IgD-negative memory B cell (primary cell): ENCODE results near the gene WBP2. TPM values are rescaled to one million over a fixed set of nuclear protein-coding genes. Genes with fewer than 3 reads are reported as not detected.

ENCODE experiments used
- H3K27ac Mint-ChIP-seq, 3 donors: one replicate each; pipeline ENCODE4 v1.8.0; 2020 to 2022; ENCODE audit warnings: mild to moderate bottlenecking in 3 of 3, mixed read lengths in 3 of 3, moderate library complexity in 1 of 3
- H3K27me3 Mint-ChIP-seq: one replicate; pipeline ENCODE4 v1.8.0; 2021; ENCODE audit warnings: mixed read lengths
- H3K36me3 Mint-ChIP-seq: one replicate; pipeline ENCODE4 v1.8.0; 2020; ENCODE audit warnings: mild to moderate bottlenecking, mixed read lengths
- H3K4me1 Mint-ChIP-seq, 3 donors: one replicate each; pipeline ENCODE4 v1.8.0; 2020 to 2022; ENCODE audit warnings: mixed read lengths in 3 of 3, mild to moderate bottlenecking in 1 of 3
- H3K4me3 Mint-ChIP-seq, 4 donors: one replicate each; pipeline ENCODE4 v1.8.0; 2020 to 2022; ENCODE audit warnings: mild to moderate bottlenecking in 4 of 4, mixed read lengths in 4 of 4, moderate library complexity in 3 of 4
- H3K9me3 Mint-ChIP-seq, 3 donors: one replicate each; pipeline ENCODE4 v1.8.0; 2020 to 2021; ENCODE audit warnings: mixed read lengths in 3 of 3, mild to moderate bottlenecking in 1 of 3
- polyA plus RNA-seq: library from polyadenylated mRNA; unstranded; fragments of 300-500 nt; fragmentation: Illumina TruSeq; gene quantifications from one replicate; pipeline ENCODE4 v1.2.3, GENCODE V29; 2021

Gene WBP2
- 131 TPM for polyA plus RNA-seq

DNA sequence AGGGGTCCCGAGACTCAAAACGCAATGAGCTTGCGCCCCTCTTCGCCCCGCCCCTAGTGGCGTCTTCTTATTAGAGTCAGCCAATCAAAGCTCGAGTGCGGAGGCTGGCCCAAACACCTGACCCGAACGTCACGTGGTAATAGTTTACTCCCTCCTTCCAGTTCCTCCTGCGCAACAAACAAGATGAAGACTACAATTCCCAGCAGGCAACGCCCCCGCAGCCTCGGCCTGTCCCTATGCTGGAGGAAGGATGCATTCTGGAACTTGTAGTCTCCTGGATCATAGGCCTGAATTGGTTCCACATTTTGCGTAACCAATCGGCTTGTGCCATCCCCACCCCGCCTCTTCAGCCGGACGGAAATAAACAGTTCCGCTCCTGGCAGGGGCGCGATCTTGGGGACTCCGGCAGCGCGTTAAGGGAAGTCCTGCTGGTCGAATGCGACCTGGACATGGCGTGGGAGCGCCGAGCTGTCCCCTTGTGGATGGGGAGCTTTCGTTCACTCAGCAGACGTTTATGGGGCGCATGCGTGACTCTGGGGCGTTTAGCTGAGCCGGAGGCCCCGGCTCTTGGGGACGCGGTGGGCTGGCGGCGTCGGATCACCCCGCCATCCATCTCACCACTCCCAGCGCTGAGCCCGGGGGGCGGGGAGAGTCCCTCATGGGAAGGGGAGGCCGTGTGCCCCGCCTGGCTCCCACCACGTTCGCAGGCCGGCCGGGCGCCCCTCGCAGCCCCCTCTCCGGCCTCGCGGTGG, at the start of gene WBP2:
Gene WBP2 (minus strand): TSS at position 26 of the 752 bp plus-strand sequence. CDS start 38 bp downstream, outside the sequence.
- Mint-ChIP-seq H3K9me3 (no peaks in the 10 kb centered on the region), H3K4me1 (peaks cover 11 to 34% (median 28%) of the 10 kb centered on the region in 3 donors), H3K36me3 (no peaks in the 10 kb centered on the region), H3K27me3 (no peaks in the 10 kb centered on the region), H3K4me3 (peak within 1 kb of the TSS in 1 of 4 donors; percentile 95), H3K27ac (peak within 1 kb of the TSS; percentile 38 to 89 (median 77))

DNA sequence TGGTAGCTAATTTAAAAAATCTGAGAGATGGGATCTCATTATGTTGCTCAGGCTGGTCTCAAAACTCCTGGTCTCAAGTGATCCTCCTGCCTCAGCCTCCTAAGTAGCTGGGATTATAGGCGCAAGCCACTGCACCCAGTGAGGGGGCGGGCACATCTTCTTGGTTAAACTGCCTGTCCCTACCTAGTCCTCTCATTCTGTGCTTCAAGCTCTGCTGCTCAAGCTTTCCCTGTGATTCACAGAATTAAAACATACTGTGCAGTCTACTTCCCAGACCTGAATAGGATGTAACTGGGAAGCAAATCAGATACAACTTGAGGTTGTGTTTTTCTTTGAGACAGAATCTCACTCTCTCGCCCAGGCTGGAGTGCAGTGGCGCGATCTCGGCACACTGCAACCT, 47.3 kb upstream of the WBP2 start:
- H3K27ac Mint-ChIP-seq = no peak overlapping the region
- H3K9me3 Mint-ChIP-seq = no peaks in the 10 kb centered on the region
- H3K4me3 Mint-ChIP-seq = peak overlapping the region in 2 of 4 donors; percentile 39 to 58
- no peaks in the 10 kb centered on the region for H3K36me3 Mint-ChIP-seq
- H3K27me3 Mint-ChIP-seq = no peaks in the 10 kb centered on the region
- peaks cover 0 to 4% (median 2%) of the 10 kb centered on the region in 3 donors for H3K4me1 Mint-ChIP-seq

DNA sequence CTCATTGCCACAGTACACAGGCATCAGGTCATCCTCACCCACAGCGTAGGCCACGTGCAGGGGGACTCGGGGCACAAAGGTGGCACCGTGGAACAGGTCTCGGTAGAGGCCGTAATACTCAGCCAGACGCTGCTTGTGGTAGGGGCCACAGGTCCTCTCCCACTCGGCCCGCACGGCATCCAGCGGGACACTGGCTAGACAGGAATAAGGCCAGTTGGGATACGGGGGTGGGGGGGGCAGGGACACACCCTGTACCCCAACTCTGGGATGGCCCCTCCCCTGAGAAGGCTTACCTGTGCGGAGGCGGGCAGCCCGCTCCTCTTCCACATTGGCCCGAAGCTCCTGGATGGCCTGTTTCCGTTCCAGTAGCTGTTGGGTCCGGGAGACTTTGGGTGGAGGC, 46.6 kb upstream of the WBP2 start:
- H3K27me3 Mint-ChIP-seq = no peaks in the 10 kb centered on the region
- peak overlapping the region in 2 of 4 donors; percentile 58 to 70 for H3K4me3 Mint-ChIP-seq
- H3K36me3 Mint-ChIP-seq = no peaks in the 10 kb centered on the region
- no peaks in the 10 kb centered on the region for H3K9me3 Mint-ChIP-seq
- peaks cover 0 to 6% (median 4%) of the 10 kb centered on the region in 3 donors for H3K4me1 Mint-ChIP-seq
- peak overlapping the region in 2 of 3 donors; percentile 39 to 64 for H3K27ac Mint-ChIP-seq

DNA sequence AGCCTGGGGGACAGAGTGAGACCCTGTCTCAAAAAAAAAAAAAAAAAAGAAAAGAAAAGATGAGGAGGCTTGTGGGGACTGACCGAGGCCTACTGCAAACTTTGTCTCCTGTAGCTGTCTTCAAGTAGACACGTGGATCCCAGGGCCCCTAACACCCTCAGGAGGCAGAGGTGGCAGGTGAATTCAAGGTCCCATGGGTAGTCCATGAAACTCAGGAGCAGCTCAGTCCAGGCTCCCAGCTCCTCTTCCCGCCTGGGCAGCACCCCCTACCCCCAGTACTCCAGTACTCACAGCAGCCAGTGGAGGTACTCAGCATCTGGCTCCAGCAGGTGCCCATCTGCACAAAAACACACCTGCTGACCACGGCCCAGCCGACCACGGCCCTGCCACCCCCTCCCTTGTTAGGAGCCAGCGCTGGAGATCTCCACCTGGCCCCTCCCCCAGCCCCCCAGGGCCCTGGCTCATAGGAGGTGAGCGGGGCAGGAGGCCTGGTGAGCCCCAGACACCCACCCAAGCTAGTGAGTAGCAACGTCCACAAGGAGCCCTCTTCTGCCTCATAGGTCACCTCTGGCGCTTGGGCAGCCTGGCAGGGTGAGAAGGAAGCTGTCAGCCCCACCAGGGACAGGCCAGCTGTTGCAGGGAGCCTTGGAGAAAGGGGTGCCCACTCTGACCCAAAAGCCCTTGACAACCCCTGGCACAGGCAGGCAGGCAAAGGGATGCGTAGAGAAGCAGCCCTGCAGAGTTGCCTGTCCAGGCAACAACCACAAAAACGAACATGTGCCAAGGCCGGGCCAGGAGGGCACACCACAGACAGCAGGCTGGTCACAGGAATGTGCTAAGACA, 45.8 kb upstream of the WBP2 start:
- Mint-ChIP-seq H3K4me1 (peaks cover 0 to 7% (median 4%) of the 10 kb centered on the region in 3 donors), H3K9me3 (no peaks in the 10 kb centered on the region), H3K27me3 (no peaks in the 10 kb centered on the region), H3K36me3 (no peaks in the 10 kb centered on the region), H3K4me3 (peak overlapping the region in 2 of 4 donors; percentile 12 to 58), H3K27ac (peak overlapping the region in 1 of 3 donors; percentile 64)

DNA sequence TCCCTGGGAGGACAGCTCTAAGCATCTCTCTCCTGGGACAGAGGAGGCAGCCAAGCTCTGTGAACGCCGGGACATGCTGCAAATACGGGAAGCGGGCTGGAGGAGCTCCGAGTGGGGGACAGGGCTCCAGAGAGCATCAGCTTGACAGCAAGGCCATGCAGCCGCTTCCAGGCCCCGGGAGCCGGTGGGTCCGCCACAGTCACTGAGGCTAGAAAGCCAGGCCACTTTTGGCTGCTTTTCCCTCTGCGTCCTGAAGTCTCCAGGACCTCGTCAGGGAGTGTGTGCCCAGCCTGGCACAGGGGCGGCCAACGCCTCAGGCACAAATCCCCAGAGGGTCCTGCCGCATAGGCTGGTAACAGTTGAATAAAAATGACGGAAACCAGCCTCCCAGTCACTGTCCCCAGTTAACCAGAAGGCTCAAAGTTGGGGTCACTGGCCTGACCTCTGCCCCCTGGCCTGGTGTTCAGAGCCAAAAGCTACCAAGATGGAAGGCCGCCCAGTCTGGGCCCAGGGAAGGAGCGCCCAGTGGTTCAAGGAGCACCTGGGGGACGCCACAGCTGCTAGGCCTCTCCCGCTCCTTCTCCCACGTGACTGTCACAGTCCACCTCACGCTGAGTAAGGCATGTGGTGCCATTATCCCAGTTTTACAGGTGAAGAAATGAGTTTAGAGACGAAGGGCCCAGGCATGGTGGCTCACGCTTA, 44.8 kb upstream of the WBP2 start:
- H3K36me3 Mint-ChIP-seq = no peaks in the 10 kb centered on the region
- H3K4me1 Mint-ChIP-seq = peaks cover 8 to 17% (median 10%) of the 10 kb centered on the region in 3 donors
- H3K27me3 Mint-ChIP-seq = no peaks in the 10 kb centered on the region
- peak overlapping the region in 1 of 4 donors; percentile 79 for H3K4me3 Mint-ChIP-seq
- H3K9me3 Mint-ChIP-seq = no peaks in the 10 kb centered on the region
- peak overlapping the region in 1 of 3 donors; percentile 45 for H3K27ac Mint-ChIP-seq

DNA sequence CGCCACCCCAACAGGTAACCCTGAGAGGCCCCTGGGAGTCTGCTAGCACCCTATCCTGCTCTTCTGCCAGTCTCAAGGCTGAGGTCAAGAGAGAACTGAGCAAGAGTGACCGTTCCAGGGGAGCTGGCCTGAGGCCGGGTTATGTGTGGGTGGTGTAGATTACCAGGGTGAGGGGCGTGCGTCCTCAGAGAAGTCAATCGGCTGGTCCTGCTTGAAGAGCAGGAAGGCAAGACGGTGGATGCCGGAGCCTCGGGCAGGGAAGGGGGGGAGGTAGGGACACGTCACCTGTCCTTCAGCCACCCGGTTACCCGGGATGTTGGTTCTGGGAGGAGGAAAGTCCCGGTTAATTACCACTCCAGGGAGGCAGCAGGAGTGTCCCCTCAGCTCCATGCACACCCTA, 44.2 kb upstream of the WBP2 start:
- peak overlapping the region in 1 of 3 donors; percentile 67 for H3K27ac Mint-ChIP-seq
- H3K27me3 Mint-ChIP-seq = no peaks in the 10 kb centered on the region
- no peaks in the 10 kb centered on the region for H3K36me3 Mint-ChIP-seq
- peaks cover 10 to 17% (median 10%) of the 10 kb centered on the region in 3 donors for H3K4me1 Mint-ChIP-seq
- H3K9me3 Mint-ChIP-seq = no peaks in the 10 kb centered on the region
- H3K4me3 Mint-ChIP-seq = peak overlapping the region in 1 of 4 donors; percentile 79

DNA sequence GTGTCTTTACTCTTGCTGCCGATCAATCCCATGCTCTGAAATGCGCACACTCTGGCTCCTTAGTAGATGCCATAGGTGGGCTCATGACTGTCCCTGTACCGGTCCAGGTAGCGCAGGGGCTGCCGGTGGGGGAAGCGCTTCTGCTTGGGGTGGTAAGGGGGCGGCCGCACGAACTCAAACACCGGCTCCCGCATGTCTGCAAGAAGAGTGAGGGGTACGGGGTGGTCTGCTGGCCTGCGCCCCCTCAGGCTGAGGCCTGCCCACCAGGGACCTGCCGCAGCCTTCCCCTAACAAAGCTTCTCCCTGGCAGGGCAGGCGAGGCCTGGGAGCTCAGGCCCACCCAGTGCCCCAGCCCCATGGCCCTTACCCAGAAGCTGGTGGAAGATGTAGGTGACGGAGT, 43.7 kb upstream of the WBP2 start:
- Mint-ChIP-seq H3K36me3 (no peaks in the 10 kb centered on the region), H3K4me1 (peaks cover 12 to 19% (median 12%) of the 10 kb centered on the region in 3 donors), H3K4me3 (peak overlapping the region in 2 of 4 donors; percentile 74 to 79), H3K9me3 (no peaks in the 10 kb centered on the region), H3K27me3 (no peaks in the 10 kb centered on the region), H3K27ac (peak overlapping the region; percentile 46 to 67 (median 56))

DNA sequence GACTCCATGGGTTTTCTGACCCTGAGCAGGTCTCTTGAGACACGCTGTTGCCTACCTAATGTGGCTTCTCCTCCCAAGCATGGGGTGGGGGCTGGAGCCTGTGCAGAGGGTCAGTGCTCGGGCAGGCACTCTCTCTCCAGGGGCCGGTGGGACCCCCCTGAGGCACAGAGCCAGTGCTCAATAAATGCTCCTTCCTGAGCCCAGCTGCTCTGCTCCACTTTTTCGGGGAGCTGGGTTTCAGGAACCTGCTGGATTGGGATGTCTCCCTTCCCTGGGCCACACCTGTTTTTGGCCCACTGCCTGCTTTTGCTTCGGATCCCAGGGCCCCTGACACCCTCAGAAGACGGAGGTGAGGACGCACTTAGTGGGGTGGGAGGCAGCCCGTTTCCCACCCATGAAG, 42.9 kb upstream of the WBP2 start:
- Mint-ChIP-seq H3K27me3 (no peaks in the 10 kb centered on the region), H3K4me3 (peak overlapping the region in 3 of 4 donors; percentile 79 to 86 (median 83)), H3K36me3 (no peaks in the 10 kb centered on the region), H3K4me1 (peaks cover 12 to 21% (median 14%) of the 10 kb centered on the region in 3 donors), H3K27ac (peak overlapping the region in 2 of 3 donors; percentile 56 to 82), H3K9me3 (no peaks in the 10 kb centered on the region)

DNA sequence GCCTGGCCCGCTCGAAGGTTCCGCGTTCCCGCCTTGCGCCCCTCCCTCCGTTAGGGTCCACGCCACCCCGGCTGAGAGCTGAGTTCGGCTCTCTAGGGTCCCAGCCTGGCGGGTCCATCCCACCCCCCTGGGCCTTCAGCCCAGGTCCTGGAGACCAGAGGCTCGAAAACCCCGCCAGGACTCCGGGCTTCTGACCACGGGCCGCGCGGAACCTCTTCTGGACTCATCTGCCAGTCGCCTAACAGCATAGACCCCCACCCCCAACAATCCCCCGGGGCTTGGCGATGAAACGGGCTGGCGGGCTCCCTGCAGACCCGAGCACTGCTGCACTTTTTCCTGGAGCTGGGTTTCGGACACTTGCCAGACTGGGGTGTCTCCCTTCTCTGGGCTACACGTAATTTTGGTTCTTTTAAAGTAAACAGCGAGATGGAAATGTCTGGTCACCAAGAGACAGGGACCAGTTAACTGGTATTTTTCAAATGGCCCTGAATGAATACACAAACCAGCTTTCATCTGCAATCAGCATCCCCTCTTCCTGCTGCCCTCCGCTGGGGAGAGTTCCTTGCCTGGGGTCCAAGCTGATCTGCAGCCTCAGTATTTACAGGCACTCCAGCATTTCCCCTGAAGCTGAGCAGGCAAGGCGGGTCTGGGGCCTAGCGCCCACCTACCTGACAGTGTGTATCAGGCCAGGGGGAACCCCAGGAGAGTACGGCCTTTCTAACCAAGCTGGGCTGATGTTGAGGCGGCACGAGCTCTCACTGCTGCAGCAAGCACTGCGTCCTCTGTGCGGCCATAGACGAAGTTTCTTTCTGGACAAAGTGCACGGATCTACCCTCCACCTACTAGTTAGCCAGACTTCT, 42.3 kb upstream of the WBP2 start:
- peaks cover 12 to 21% (median 14%) of the 10 kb centered on the region in 3 donors for H3K4me1 Mint-ChIP-seq

DNA sequence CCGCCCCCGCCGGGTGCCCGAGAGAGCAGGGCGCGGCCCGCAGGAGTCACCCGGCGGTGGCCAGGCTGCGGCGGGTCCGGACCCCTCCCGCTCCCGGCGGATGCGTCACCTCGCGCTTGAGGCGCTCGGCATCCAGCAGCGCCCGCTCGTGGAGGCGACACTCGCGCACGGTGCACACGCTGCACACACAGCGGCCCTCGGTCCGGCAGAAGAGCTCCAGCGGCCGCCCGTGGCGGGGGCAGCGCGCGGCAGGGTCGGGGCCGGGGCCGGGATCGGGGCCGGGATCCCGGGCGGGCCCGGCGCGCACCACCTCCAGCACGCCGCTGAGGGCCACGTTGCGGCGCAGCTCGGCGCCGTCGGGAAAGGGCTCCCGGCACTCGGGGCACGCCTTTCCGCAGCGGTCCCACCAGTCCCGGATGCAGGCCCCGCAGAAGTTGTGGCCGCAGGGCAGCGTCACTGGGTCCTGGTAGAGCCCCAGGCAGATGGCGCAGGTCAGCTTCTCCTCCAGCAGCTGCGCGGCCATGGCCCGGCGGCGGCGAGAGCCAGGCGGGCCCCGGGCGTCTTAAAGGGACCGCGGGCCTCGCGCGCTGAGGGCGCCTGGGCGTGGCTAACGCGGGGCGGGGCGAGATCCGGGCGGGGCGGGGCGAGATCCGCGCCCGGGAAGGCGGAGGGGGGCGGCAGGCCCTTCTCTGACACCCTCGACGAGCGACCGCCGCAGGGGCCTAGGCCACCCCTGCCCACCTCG, 41.5 kb upstream of the WBP2 start, which contains the start of gene TRIM65:
Gene TRIM65 (minus strand): TSS at position 537 of the 745 bp plus-strand sequence. CDS start 14 bp downstream, at position 523.
- Mint-ChIP-seq H3K27me3 (no peaks in the 10 kb centered on the region), H3K9me3 (no peaks in the 10 kb centered on the region), H3K4me1 (peaks cover 12 to 21% (median 14%) of the 10 kb centered on the region in 3 donors), H3K27ac (peak within 1 kb of the TSS; percentile 73 to 82 (median 76)), H3K36me3 (no peaks in the 10 kb centered on the region), H3K4me3 (peak within 1 kb of the TSS; percentile 79 to 92 (median 84))

More for the DNA sequence above, 42.3 kb upstream of the WBP2 start:
- Mint-ChIP-seq H3K4me3 (peak overlapping the region; percentile 74 to 86 (median 81)), H3K27ac (peak overlapping the region; percentile 56 to 82 (median 73)), H3K9me3 (no peaks in the 10 kb centered on the region), H3K36me3 (no peaks in the 10 kb centered on the region), H3K27me3 (no peaks in the 10 kb centered on the region)

DNA sequence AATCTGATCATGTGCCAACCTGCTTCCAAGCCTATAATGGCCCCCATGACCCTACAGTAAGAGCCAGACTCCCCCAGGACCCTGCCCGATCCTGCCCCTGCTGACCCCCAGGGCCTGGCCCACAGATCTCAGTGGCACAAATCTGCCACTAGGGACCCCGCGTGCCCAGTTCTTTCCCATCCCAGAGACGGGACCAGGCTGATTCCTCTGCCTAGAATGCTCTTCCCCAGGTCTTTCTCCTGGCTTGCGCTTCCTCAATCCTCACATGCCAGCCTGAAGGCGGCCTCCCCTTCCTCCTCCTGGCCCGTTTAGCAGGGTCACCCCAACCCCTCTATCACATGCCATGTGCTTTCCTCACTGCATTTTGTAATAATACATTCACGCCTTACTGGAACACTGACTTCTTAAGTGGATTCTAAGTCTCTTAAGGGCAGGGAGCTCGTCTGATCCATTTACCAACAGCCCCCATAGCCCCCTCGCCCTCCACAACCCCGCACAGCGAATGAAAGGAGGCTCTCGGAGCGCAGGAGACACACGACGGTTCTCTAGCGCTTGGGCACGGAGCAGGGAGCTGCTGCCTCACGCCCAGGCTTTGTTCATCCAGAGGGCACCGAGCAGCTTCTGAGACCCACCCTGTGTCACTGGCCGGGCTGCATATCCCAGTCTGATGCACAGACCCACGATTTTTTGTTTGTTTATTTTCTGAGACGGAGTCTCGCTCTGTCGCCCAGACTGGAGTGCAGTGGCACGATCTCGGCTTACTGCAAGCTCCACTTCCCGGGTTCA, 40.4 kb upstream of the WBP2 start:
- H3K9me3 Mint-ChIP-seq = no peaks in the 10 kb centered on the region
- H3K27me3 Mint-ChIP-seq = no peaks in the 10 kb centered on the region
- peak overlapping the region; percentile 71 to 87 (median 76) for H3K27ac Mint-ChIP-seq
- H3K4me1 Mint-ChIP-seq = peaks cover 12 to 21% (median 14%) of the 10 kb centered on the region in 3 donors
- no peaks in the 10 kb centered on the region for H3K36me3 Mint-ChIP-seq
- H3K4me3 Mint-ChIP-seq = peak overlapping the region; percentile 79 to 92 (median 82)

DNA sequence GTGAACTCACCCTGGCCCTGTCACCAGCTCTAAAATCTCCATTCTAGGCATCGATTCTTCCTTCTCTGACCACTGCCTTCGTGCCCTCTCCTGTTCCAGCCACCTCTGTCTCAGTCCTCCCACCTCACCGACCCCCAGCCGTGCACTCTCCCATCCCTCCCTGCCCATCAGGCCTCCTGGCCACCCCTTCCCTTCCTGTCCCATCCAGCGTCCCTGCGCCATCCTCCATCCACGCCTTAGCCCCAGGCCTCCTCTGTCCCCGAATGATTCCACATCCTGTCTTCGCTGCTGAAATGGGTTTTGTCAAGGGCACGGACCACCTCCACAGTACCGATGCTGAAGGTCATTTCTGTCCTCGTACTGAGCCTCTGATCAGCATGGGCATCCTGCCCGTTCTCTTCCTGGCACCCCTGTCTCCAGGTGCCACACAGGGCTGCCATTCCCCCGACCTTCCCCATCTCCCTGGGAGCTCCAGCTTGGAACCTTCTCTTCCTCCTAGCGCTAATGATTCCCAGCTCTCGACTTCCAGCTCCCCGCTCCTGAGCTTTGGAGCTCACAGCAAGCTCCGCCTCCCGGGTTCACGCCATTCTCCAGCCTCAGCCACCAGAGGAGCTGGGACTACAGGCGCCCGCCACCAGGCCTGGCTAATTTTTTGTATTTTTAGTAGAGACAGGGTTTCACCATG, 39.1 kb upstream of the WBP2 start:
- H3K27ac Mint-ChIP-seq = peak overlapping the region in 2 of 3 donors; percentile 50 to 53
- H3K4me1 Mint-ChIP-seq = peaks cover 12 to 21% (median 14%) of the 10 kb centered on the region in 3 donors
- H3K36me3 Mint-ChIP-seq = no peaks in the 10 kb centered on the region
- H3K9me3 Mint-ChIP-seq = no peaks in the 10 kb centered on the region
- H3K27me3 Mint-ChIP-seq = no peaks in the 10 kb centered on the region
- peak overlapping the region in 2 of 4 donors; percentile 65 to 79 for H3K4me3 Mint-ChIP-seq
